Progenitor cell of endocrine pancreas (in vitro differentiated cells): ENCODE results near the gene SFTPB. TPM values are rescaled to one million over a fixed set of nuclear protein-coding genes. Genes with fewer than 3 reads are reported as not detected.

Source experiments
- DNase-seq: peaks from one replicate; pipeline ENCODE4 v3.0.0; 2021; ENCODE audit warnings: low spot score; ENCODE audit not compliant: unreplicated experiment
- H3K27ac Mint-ChIP-seq: 2 replicates; pipeline ENCODE4 v1.8.0; 2021; ENCODE audit warnings: mild to moderate bottlenecking, moderate library complexity, mixed read lengths
- H3K27me3 Mint-ChIP-seq: 2 replicates; pipeline ENCODE4 v1.8.0; 2021; ENCODE audit warnings: mixed read lengths
- H3K36me3 Mint-ChIP-seq: 2 replicates; pipeline ENCODE4 v1.8.0; 2022; ENCODE audit warnings: mixed read lengths; ENCODE audit not compliant: insufficient read depth
- H3K4me1 Mint-ChIP-seq: 2 replicates; pipeline ENCODE4 v1.8.0; 2021; ENCODE audit warnings: low read depth, mixed read lengths
- H3K4me3 Mint-ChIP-seq: 2 replicates; pipeline ENCODE4 v1.8.0; 2021; ENCODE audit warnings: low read depth, mild to moderate bottlenecking, moderate library complexity, mixed read lengths
- H3K9me3 Mint-ChIP-seq: 2 replicates; pipeline ENCODE4 v1.8.0; 2021; ENCODE audit warnings: low read depth, mixed read lengths
- total RNA-seq: library from RNA; stranded (reverse); gene quantifications from 2 replicates; pipeline ENCODE4 v1.2.1, GENCODE V29; 2021
- TF ChIP-seq, protein P1 (sequence below): fragments of 200-600 bp; sonication (generic); IDR thresholded peaks from one replicate; pipeline ENCODE4 v1.5.0; 2021; ENCODE audit warnings: antibody characterized with exemption, mild to moderate bottlenecking; ENCODE audit not compliant: unreplicated experiment

Gene SFTPB
- total RNA-seq, 1 donor from 2014 or later = not detected

DNA sequence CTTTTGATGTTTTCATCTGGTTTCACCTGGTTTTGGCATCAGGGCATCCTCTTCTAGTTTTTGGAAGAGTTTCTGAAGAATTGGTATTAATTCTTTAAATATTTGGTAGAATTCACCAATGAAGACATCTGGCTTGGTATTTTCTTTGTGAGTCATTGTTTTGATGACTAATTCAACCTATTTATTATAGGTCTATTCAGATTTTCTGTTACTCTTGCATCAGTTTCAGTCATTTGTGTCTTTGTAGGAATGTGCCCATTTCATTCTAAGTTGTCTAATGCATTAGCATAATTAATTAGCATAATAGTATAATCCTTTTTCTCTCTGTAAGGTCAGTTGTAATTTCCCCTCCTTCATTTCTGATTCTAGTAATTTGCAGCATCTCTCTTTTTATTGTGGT, 34.2 kb upstream of the SFTPB start:
- no peaks in the 10 kb centered on the region for H3K9me3 Mint-ChIP-seq
- no peak for DNase-seq

DNA sequence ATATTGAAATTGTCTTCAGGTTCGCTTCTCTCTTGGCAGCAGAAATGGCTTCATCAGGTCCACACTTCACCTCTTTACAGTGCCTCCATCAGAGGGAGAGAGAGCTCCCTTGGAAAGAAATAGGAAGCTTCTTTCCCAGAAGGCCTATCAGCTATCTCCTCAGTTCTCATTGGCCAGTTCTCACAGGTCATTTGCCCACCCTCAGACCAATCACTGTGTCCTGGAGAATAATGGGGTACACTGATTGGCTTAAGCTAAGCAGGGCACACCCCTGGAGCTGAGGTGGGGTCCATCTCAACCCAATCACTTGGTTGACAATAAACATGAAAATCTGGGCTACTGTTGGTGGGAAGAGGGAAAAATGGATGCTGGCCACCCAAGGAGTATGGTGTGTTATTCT, 31.3 kb upstream of the SFTPB start:
- peaks cover 30% of the 10 kb centered on the region for H3K27me3 Mint-ChIP-seq
- TF ChIP-seq, protein P1, sequence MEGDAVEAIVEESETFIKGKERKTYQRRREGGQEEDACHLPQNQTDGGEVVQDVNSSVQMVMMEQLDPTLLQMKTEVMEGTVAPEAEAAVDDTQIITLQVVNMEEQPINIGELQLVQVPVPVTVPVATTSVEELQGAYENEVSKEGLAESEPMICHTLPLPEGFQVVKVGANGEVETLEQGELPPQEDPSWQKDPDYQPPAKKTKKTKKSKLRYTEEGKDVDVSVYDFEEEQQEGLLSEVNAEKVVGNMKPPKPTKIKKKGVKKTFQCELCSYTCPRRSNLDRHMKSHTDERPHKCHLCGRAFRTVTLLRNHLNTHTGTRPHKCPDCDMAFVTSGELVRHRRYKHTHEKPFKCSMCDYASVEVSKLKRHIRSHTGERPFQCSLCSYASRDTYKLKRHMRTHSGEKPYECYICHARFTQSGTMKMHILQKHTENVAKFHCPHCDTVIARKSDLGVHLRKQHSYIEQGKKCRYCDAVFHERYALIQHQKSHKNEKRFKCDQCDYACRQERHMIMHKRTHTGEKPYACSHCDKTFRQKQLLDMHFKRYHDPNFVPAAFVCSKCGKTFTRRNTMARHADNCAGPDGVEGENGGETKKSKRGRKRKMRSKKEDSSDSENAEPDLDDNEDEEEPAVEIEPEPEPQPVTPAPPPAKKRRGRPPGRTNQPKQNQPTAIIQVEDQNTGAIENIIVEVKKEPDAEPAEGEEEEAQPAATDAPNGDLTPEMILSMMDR = no peak
- no peaks in the 10 kb centered on the region for H3K4me1 Mint-ChIP-seq
- H3K36me3 Mint-ChIP-seq = no peaks in the 10 kb centered on the region
- no peak overlapping the region for H3K27ac Mint-ChIP-seq
- no peak overlapping the region for H3K4me3 Mint-ChIP-seq
- H3K9me3 Mint-ChIP-seq = no peaks in the 10 kb centered on the region
- DNase-seq = no peak

More for the DNA sequence above, 34.2 kb upstream of the SFTPB start:
- no peak overlapping the region for H3K27ac Mint-ChIP-seq
- peaks cover 45% of the 10 kb centered on the region for H3K27me3 Mint-ChIP-seq
- TF ChIP-seq, protein P1 = no peak
- no peaks in the 10 kb centered on the region for H3K36me3 Mint-ChIP-seq
- no peak overlapping the region for H3K4me3 Mint-ChIP-seq
- peaks cover 2% of the 10 kb centered on the region for H3K4me1 Mint-ChIP-seq

DNA sequence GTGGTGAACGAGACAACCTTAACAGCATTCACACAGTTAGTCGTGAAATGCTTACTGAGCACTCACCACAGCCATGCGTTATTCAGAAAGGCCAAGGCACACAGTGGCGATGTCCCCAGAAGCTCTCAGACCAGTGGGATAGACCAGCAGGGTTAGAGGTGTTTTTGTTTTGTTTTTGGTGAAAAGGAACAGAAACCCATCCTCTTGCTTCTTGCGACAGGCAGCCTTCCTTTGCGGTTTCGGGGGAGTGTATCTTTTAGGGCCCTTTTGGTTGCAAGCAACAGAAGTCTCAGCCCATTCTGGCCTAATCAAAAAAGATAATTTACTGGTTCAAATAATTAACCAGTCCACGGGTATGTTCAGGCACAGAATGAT, 30.9 kb upstream of the SFTPB start:
- H3K27me3 Mint-ChIP-seq = peaks cover 27% of the 10 kb centered on the region
- no peaks in the 10 kb centered on the region for H3K36me3 Mint-ChIP-seq
- H3K4me1 Mint-ChIP-seq = no peaks in the 10 kb centered on the region
- no peak overlapping the region for H3K27ac Mint-ChIP-seq
- H3K9me3 Mint-ChIP-seq = no peaks in the 10 kb centered on the region
- no peak for DNase-seq
- TF ChIP-seq, protein P1 = no peak
- no peak overlapping the region for H3K4me3 Mint-ChIP-seq

DNA sequence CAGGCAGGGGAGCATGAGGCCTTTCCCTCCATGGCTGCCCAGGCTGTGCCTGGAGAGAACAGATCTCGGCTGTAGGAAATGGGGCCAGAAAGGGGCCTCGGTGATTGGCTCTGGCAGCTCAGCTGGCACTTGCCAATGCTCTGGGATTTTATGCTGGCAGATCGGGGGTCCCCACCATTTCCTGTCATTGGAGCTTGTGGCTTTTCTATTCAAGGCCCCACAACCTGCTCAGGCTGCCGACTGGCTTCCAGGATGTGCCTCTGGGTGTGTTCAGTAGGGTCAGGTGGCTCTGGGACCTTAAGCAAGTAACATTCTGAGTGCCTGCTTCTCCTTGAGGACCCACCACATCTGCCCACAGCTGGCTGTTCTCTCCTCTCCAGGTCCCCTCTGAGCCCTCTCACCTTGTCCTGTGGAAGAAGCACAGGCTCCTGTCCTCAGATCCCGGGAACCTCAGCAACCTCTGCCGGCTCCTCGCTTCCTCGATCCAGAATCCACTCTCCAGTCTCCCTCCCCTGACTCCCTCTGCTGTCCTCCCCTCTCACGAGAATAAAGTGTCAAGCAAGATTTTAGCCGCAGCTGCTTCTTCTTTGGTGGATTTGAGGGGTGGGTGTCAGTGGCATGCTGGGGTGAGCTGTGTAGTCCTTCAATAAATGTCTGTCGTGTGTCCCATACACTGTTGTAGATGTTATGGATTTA, 30.3 kb upstream of the SFTPB start:
- Mint-ChIP-seq H3K9me3 (no peaks in the 10 kb centered on the region), H3K36me3 (no peaks in the 10 kb centered on the region), H3K27me3 (peaks cover 27% of the 10 kb centered on the region), H3K4me3 (no peak overlapping the region), H3K4me1 (no peaks in the 10 kb centered on the region), H3K27ac (no peak overlapping the region)
- DNase-seq = no peak
- TF ChIP-seq, protein P1 = no peak

DNA sequence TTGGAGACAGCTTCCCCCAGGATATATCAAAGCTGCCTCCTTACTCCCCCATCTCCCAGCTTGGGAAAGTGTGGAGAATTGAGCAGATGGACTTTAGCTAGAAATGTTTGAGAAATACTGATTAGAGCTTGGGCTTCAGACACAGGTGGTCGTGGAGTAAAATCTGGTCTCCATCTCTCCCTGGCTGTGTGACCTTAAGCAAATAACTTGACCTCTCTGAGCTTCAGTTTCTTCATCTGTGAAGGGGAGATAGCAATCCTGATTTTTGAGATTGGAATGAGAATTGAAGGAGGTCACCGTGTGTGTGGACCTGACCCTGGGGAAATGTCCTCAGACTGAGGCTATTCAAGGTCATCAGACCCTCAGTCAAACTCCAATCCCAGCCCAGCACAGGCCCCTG, 29.7 kb upstream of the SFTPB start:
- DNase-seq = no peak
- Mint-ChIP-seq H3K4me3 (no peak overlapping the region), H3K4me1 (no peaks in the 10 kb centered on the region), H3K27me3 (peaks cover 21% of the 10 kb centered on the region), H3K36me3 (no peaks in the 10 kb centered on the region), H3K27ac (no peak overlapping the region), H3K9me3 (no peaks in the 10 kb centered on the region)
- TF ChIP-seq, protein P1 = no peak
